H1 (cell line): ENCODE results near the gene GPHB5. TPM values are rescaled to one million over a fixed set of nuclear protein-coding genes. Genes with fewer than 3 reads are reported as not detected.

Experiments used
- CTCF ChIA-PET: fragments of 300-600 bp; sonication (Branson Sonifier 250); formaldehyde crosslinking; loops from one replicate; lab custom pipeline; 2021; ENCODE audit not compliant: partially characterized antibody; lab: Charles Lee
- POLR2A ChIA-PET: fragments of 300-600 bp; sonication (Branson Sonifier 250); formaldehyde crosslinking; loops from one replicate; lab custom pipeline; 2021; ENCODE audit warnings: inconsistent platforms; ENCODE audit not compliant: partially characterized antibody; lab: Charles Lee
- DNase-seq, 2 experiments: peaks; one replicate each; pipeline versions ENCODE4 v3.0.0 to v3.0.0-alpha.2; 2010 to 2022; ENCODE audit warnings: low spot score in 2 of 2, low read depth in 1 of 2, mixed read lengths in 1 of 2
- FAIRE-seq: peaks from 2 replicates; lab custom pipeline; 2011; peaks lifted over from hg19 to GRCh38; lab: Jason Lieb, UNC
- H2AFZ ChIP-seq: 2 replicates; pipeline ENCODE4 v1.8.1; 2012; ENCODE audit warnings: low read length, inconsistent platforms
- H2AK5ac ChIP-seq: 2 replicates; pipeline ENCODE4 v1.6.1; 2013; ENCODE audit warnings: low read depth, low read length
- H2BK120ac ChIP-seq: replicated peaks from 2 replicates; pipeline ENCODE3; 2013; ENCODE audit warnings: low read depth, low read length, inconsistent platforms
- H2BK12ac ChIP-seq: 2 replicates; pipeline ENCODE4 v1.6.1; 2013; ENCODE audit warnings: low read depth, low read length
- H2BK15ac ChIP-seq: 2 replicates; pipeline ENCODE4 v1.6.1; 2013; ENCODE audit warnings: low read length
- H2BK20ac ChIP-seq: 2 replicates; pipeline ENCODE4 v1.6.1; 2013; ENCODE audit warnings: low read length
- H2BK5ac ChIP-seq: 2 replicates; pipeline ENCODE4 v1.6.1; 2013; ENCODE audit warnings: low read depth, low read length
- H3K14ac ChIP-seq: 2 replicates; pipeline ENCODE4 v1.6.1; 2013; ENCODE audit warnings: inconsistent platforms; ENCODE audit not compliant: insufficient read length
- H3K18ac ChIP-seq: 2 replicates; pipeline ENCODE4 v1.6.1; 2013; ENCODE audit warnings: low read length; ENCODE audit errors: extremely low read depth
- H3K23ac ChIP-seq: 2 replicates; pipeline ENCODE4 v1.6.1; 2013; ENCODE audit warnings: inconsistent platforms; ENCODE audit not compliant: insufficient read length
- H3K23me2 ChIP-seq: 2 replicates; pipeline ENCODE4 v1.6.1; 2013; ENCODE audit warnings: low read depth, low read length
- H3K27ac ChIP-seq: 2 replicates; pipeline ENCODE4 v1.6.1; 2011; ENCODE audit warnings: low read depth, low read length, inconsistent platforms
- H3K27me3 ChIP-seq, 4 experiments: replicated peaks in 1 of 4; 1 replicate in 1 of 4; 2 replicates in 3 of 4; pipeline versions ENCODE4 v1.6.1 to v1.8.1; 2011 to 2013; ENCODE audit warnings: low read length in 3 of 4, mild to moderate bottlenecking in 3 of 4, inconsistent platforms in 2 of 4, mixed read lengths in 2 of 4, moderate library complexity in 1 of 4; ENCODE audit not compliant: control insufficient read depth in 3 of 4, insufficient read depth in 3 of 4; ENCODE audit errors: extremely low read depth in 1 of 4
- H3K36me3 ChIP-seq, 4 experiments: 2 replicates each; pipeline versions ENCODE4 v1.6.1 to v1.8.1; 2011 to 2013; ENCODE audit warnings: mild to moderate bottlenecking in 4 of 4, low read length in 3 of 4, moderate library complexity in 2 of 4, control low read depth in 1 of 4, inconsistent platforms in 1 of 4; ENCODE audit not compliant: insufficient read depth in 4 of 4, control insufficient read depth in 2 of 4
- H3K4ac ChIP-seq: replicated peaks from 2 replicates; pipeline ENCODE3; 2013; ENCODE audit warnings: low read length, low read depth, mixed read lengths, inconsistent platforms; ENCODE audit not compliant: insufficient read length
- H3K4me1 ChIP-seq, 4 experiments: replicated peaks in 1 of 4; 1 replicate in 1 of 4; 2 replicates in 3 of 4; pipeline versions ENCODE4 v1.6.1 to v1.8.1; 2011 to 2013; ENCODE audit warnings: low read length in 3 of 4, inconsistent platforms in 2 of 4, mixed read lengths in 1 of 4; ENCODE audit not compliant: insufficient read depth in 4 of 4, control insufficient read depth in 3 of 4
- H3K4me2 ChIP-seq, 2 experiments: 2 replicates each; pipeline versions ENCODE4 v1.6.1 to v1.8.1; 2011 to 2013; ENCODE audit warnings: low read depth in 2 of 2, low read length in 2 of 2, control low read depth in 1 of 2, inconsistent platforms in 1 of 2, mild to moderate bottlenecking in 1 of 2; ENCODE audit not compliant: insufficient read depth in 1 of 2
- H3K4me3 ChIP-seq, 4 experiments: fragments of 200-600, 300-600 bp in 1 of 4; sonication (generic), shearing (Covaris generic), sonication (Bioruptor Twin) in 1 of 4; 2 replicates each; pipeline versions ENCODE4 v1.5.1 to v1.8.1; 2011 to 2016; ENCODE audit warnings: low read length in 4 of 4, low read depth in 3 of 4, control low read depth in 2 of 4, inconsistent platforms in 2 of 4, mild to moderate bottlenecking in 2 of 4, mixed read lengths in 1 of 4, moderate library complexity in 1 of 4; ENCODE audit not compliant: insufficient read depth in 2 of 4; ENCODE audit errors: extremely low read depth in 1 of 4
- H3K56ac ChIP-seq: replicated peaks from 2 replicates; pipeline ENCODE3; 2013; ENCODE audit warnings: low read depth, mild to moderate bottlenecking, mixed read lengths, low read length, inconsistent platforms; ENCODE audit not compliant: insufficient read length
- H3K79me1 ChIP-seq: 2 replicates; pipeline ENCODE4 v1.6.1; 2013; ENCODE audit warnings: low read depth, low read length, control low read depth
- H3K79me2 ChIP-seq, 2 experiments: 2 replicates each; pipeline versions ENCODE4 v1.6.1 to v1.8.1; 2012 to 2013; ENCODE audit warnings: low read length in 2 of 2, mild to moderate bottlenecking in 2 of 2, inconsistent platforms in 1 of 2; ENCODE audit not compliant: insufficient read depth in 2 of 2, control insufficient read depth in 1 of 2
- H3K9ac ChIP-seq, 4 experiments: replicated peaks in 1 of 4; 1 replicate in 1 of 4; 2 replicates in 3 of 4; pipeline versions ENCODE4 v1.6.1 to v1.8.1; 2011 to 2013; ENCODE audit warnings: low read depth in 3 of 4, low read length in 3 of 4, control low read depth in 2 of 4, mild to moderate bottlenecking in 2 of 4, moderate library complexity in 2 of 4, inconsistent platforms in 1 of 4; ENCODE audit errors: extremely low read depth in 1 of 4
- H3K9me3 ChIP-seq, 2 experiments: 2 replicates each; pipeline versions ENCODE4 v1.6.1 to v1.8.1; 2012 to 2013; ENCODE audit warnings: mild to moderate bottlenecking in 2 of 2, moderate library complexity in 2 of 2, control low read depth in 1 of 2, inconsistent platforms in 1 of 2, low read depth in 1 of 2, low read length in 1 of 2, mixed read lengths in 1 of 2; ENCODE audit not compliant: insufficient read depth in 2 of 2
- H4K20me1 ChIP-seq, 2 experiments: replicated peaks in 1 of 2; 2 replicates each; pipeline versions ENCODE3 to v1.8.1; 2011 to 2013; ENCODE audit warnings: inconsistent platforms in 2 of 2, low read length in 2 of 2, mild to moderate bottlenecking in 1 of 2; ENCODE audit not compliant: insufficient read depth in 2 of 2, control insufficient read depth in 1 of 2
- H4K5ac ChIP-seq: 2 replicates; pipeline ENCODE4 v1.6.1; 2013; ENCODE audit warnings: low read length, low read depth, mixed read lengths, inconsistent platforms; ENCODE audit not compliant: insufficient read length
- H4K8ac ChIP-seq: 2 replicates; pipeline ENCODE4 v1.8.0; 2013; ENCODE audit warnings: mild to moderate bottlenecking, moderate library complexity, low read length, inconsistent platforms; ENCODE audit not compliant: insufficient read depth; ENCODE audit errors: extremely low read depth
- H4K91ac ChIP-seq: replicated peaks from 2 replicates; pipeline ENCODE3; 2013; ENCODE audit warnings: low read length, mixed read lengths, inconsistent platforms; ENCODE audit not compliant: insufficient read length
- ASH2L ChIP-seq: fragments of 200-600, 300-600 bp; sonication (generic); IDR thresholded peaks from one replicate; pipeline ENCODE4 v1.7.1; 2017; ENCODE audit warnings: low read length
- BACH1 ChIP-seq: IDR thresholded peaks from 2 replicates; pipeline ENCODE4 v1.6.1; 2012; ENCODE audit warnings: low read length, improper control_type of control experiment
- CBX8 ChIP-seq: fragments of 300-800, 300-1000 bp; sonication (generic); IDR thresholded peaks from 2 replicates; pipeline ENCODE4 v1.7.1; 2016; ENCODE audit warnings: low read depth, low read length, borderline replicate concordance
- EZH2 ChIP-seq: fragments of 200-600 bp; sonication (generic); IDR thresholded peaks from 2 replicates; pipeline ENCODE4 v1.7.1; 2012; ENCODE audit warnings: low read depth, mild to moderate bottlenecking, moderate library complexity, low read length, inconsistent platforms; ENCODE audit not compliant: severe bottlenecking
- KDM1A ChIP-seq: fragments of 200-600, 300-600 bp; sonication (generic); IDR thresholded peaks from 2 replicates; pipeline ENCODE4 v1.7.1; 2016; ENCODE audit warnings: mild to moderate bottlenecking, low read length, borderline replicate concordance
- MAX ChIP-seq: IDR thresholded peaks from 2 replicates; pipeline ENCODE4 v1.6.1; 2012; ENCODE audit warnings: inconsistent platforms
- NANOG ChIP-seq: IDR thresholded peaks from 2 replicates; pipeline ENCODE4 v1.6.1; 2011; ENCODE audit warnings: low read length, low read depth, mild to moderate bottlenecking, inconsistent platforms; ENCODE audit not compliant: insufficient read depth, poor library complexity, severe bottlenecking
- POU5F1 ChIP-seq: IDR thresholded peaks from 2 replicates; pipeline ENCODE4 v1.6.1; 2011; ENCODE audit warnings: low read depth, mild to moderate bottlenecking, low read length, moderate library complexity
- RFX5 ChIP-seq: IDR thresholded peaks from 2 replicates; pipeline ENCODE4 v1.6.1; 2011; ENCODE audit warnings: low read depth, low read length, improper control_type of control experiment, borderline replicate concordance
- RXRA ChIP-seq: IDR thresholded peaks from 2 replicates; pipeline ENCODE4 v1.6.1; 2011; ENCODE audit warnings: low read depth, mild to moderate bottlenecking, low read length, moderate library complexity; ENCODE audit not compliant: insufficient read depth
- SAP30 ChIP-seq: fragments of 300-600 bp; sonication (generic); IDR thresholded peaks from 2 replicates; pipeline ENCODE4 v1.7.1; 2012; ENCODE audit warnings: low read length, moderate library complexity, mild to moderate bottlenecking, inconsistent platforms; ENCODE audit not compliant: insufficient read depth, insufficient replicate concordance
- SIX5 ChIP-seq: IDR thresholded peaks from 2 replicates; pipeline ENCODE4 v1.6.1; 2011; ENCODE audit warnings: mild to moderate bottlenecking, low read depth, low read length
- SP1 ChIP-seq: IDR thresholded peaks from 2 replicates; pipeline ENCODE4 v1.6.1; 2011; ENCODE audit warnings: low read depth, low read length
- SUZ12 ChIP-seq: fragments of 200-600 bp; sonication (generic); IDR thresholded peaks from 2 replicates; pipeline ENCODE4 v1.6.1; 2012; ENCODE audit warnings: mild to moderate bottlenecking, inconsistent platforms, low read length, moderate library complexity, mixed read lengths
- YY1 ChIP-seq: IDR thresholded peaks from 2 replicates; pipeline ENCODE4 v1.6.1; 2011; ENCODE audit warnings: low read depth, mild to moderate bottlenecking, low read length
- WGBS, 2 experiments: shearing (Covaris generic) in 1 of 2; methylation state at CpG; one replicate each; pipeline versions ENCODE4 v1.1.6 to v1.1.7; 2013 to 2015; ENCODE audit warnings: low lambda C conversion rate in 2 of 2, mixed read lengths in 2 of 2, inconsistent platforms in 1 of 2, low coverage in 1 of 2, missing lambda C conversion rate in 1 of 2; ENCODE audit not compliant: insufficient replicate concordance in 2 of 2, insufficient coverage in 1 of 2, insufficient read length in 1 of 2; ENCODE audit errors: extremely low coverage in 1 of 2, missing lambda C conversion rate in 1 of 2; 5-methylcytosine and 5-hydroxymethylcytosine counted together
- polyA plus RNA-seq, 7 experiments: library from polyadenylated mRNA; depleted of rRNA in 3 of 7; stranded (reverse) in 5 of 7; unstranded in 2 of 7; fragments of >200 nt in 5 of 7; fragments of 200-250 nt in 2 of 7; gene quantifications; 1 replicate in 5 of 7; 2 replicates in 1 of 7; 4 replicates in 1 of 7; pipeline versions ENCODE4 v1.2.1 to v1.2.3, GENCODE V29; 2011 to 2013; ENCODE audit warnings: missing spikeins in 2 of 7, mixed read lengths in 2 of 7
- total RNA-seq: library from RNA; stranded (reverse); fragmentation: NEBNext Ultra II Directional; extraction: Animal tissue kit (Norgen Biotek cat#: 25700); gene quantifications from 2 replicates; pipeline ENCODE4 v1.2.1, GENCODE V29; 2021

GPHB5 gene
- total and polyA plus RNA-seq, 2 of the 8 experiments (the other 6 are each of a cell fraction or from before 2014, with no cell fraction given): not detected

GRCh38 chr14:63300854-63301253, 17.9 kb downstream of the GPHB5 start:
- no peak overlapping the region for H3K27ac ChIP-seq
- CTCF ChIA-PET: interaction anchor here (1.0 kb wide), 1 partner anchor 9 kb away, joined by 3 read pairs; no protein-coding TSS in a partner anchor
- 89% methylated on average over 2 of the region's 2 CpGs; no CpG with 5 or more reads in 1 of the 2 experiments for WGBS, 2 experiments
- DNase-seq (no peak), FAIRE-seq (no peak)
- TF ChIP-seq CBX8: no peak
- TF ChIP-seq RXRA: no peak
- no peak for TF ChIP-seq NANOG
- no peak for TF ChIP-seq YY1
- TF ChIP-seq SP1: no peak
- no peak for TF ChIP-seq SUZ12
- TF ChIP-seq SIX5: no peak
- no peak for TF ChIP-seq BACH1
- TF ChIP-seq ASH2L: no peak
- TF ChIP-seq SAP30: no peak
- TF ChIP-seq RFX5: no peak
- TF ChIP-seq POU5F1: no peak
- no peak for TF ChIP-seq KDM1A
- TF ChIP-seq EZH2: no peak
- TF ChIP-seq MAX: no peak
- no peak overlapping the region for H3K14ac ChIP-seq
- no peak overlapping the region for H3K23ac ChIP-seq
- no peaks in the 10 kb centered on the region for H3K36me3 ChIP-seq
- H3K4me1 ChIP-seq: peaks cover 0 to 5% (median 2%) of the 10 kb centered on the region in 4 experiments; a peak in 3 of 7 replicates
- no peak overlapping the region for H3K9ac ChIP-seq
- H3K4me3 ChIP-seq: no peak overlapping the region
- H4K91ac ChIP-seq: no peak overlapping the region
- no peak overlapping the region for H2BK12ac ChIP-seq
- no peak overlapping the region for H2BK5ac ChIP-seq
- H3K18ac ChIP-seq: no peak overlapping the region
- H3K79me2 ChIP-seq: no peaks in the 10 kb centered on the region
- H3K4me2 ChIP-seq: no peak overlapping the region
- H3K56ac ChIP-seq: no peak overlapping the region
- no peak overlapping the region for H4K8ac ChIP-seq
- H3K27me3 ChIP-seq: no peaks in the 10 kb centered on the region
- no peak overlapping the region for H3K4ac ChIP-seq
- H2BK120ac ChIP-seq: no peak overlapping the region
- no peak overlapping the region for H4K5ac ChIP-seq
- H3K23me2 ChIP-seq: no peaks in the 10 kb centered on the region
- POLR2A ChIA-PET: no interaction called here
- H2BK20ac ChIP-seq: no peak overlapping the region
- H3K9me3 ChIP-seq: no peaks in the 10 kb centered on the region
- no peaks in the 10 kb centered on the region for H4K20me1 ChIP-seq
- H3K79me1 ChIP-seq: no peaks in the 10 kb centered on the region
- H2AK5ac ChIP-seq: no peak overlapping the region
- H2BK15ac ChIP-seq: no peak overlapping the region
- no peak overlapping the region for H2AFZ ChIP-seq
